Cardiac septum (tissue), 1 donor: ENCODE data around the gene ASF1A. TPM values are rescaled to one million over a fixed set of nuclear protein-coding genes. Genes with fewer than 3 reads are reported as not detected.
A peak's percentile ranks its signal among the peaks of the same experiment; 100 is the strongest.

Source experiments
- DNase-seq: peaks from one replicate; pipeline ENCODE4 v3.0.0-alpha.2; 2020; ENCODE audit warnings: low spot score
- intact Hi-C: fragments of 100-400 bp; cut with DNase I; formaldehyde crosslinking; loops from one replicate; pipeline ENCODE4 v1.14.0; 2022
- total RNA-seq: library from RNA; stranded (reverse); fragmentation: NEBNext Ultra II Directional; extraction: Animal tissue kit (Norgen Biotek cat#: 25700); gene quantifications from one replicate; pipeline ENCODE4 v1.2.1, GENCODE V29; 2021
- donor health status: DM: no; HTN: no; CAD: no.

ASF1A gene
- total RNA-seq, 1 donor from 2014 or later = 18.8 TPM

DNA sequence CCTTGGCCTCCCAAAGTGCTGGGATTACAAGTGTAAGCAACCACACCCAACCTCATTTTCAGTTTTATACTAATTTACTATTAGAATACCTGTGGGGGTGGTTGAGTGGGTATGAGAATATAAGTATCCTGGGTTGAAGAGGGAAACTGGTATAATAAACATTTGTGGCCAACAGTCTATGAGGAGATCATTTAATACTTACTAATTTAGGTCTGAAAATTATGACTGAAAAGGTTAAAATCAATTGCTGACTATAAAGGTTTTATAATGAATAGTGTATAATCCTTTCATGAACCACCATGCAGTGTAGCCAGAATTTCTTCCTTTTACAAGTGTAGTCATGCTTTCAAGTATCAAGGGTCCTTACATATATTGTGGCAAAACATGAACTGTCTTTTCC is 11.1 kb downstream of the ASF1A start:
- intact Hi-C loops = no loop called here
- no peak for DNase-seq

DNA sequence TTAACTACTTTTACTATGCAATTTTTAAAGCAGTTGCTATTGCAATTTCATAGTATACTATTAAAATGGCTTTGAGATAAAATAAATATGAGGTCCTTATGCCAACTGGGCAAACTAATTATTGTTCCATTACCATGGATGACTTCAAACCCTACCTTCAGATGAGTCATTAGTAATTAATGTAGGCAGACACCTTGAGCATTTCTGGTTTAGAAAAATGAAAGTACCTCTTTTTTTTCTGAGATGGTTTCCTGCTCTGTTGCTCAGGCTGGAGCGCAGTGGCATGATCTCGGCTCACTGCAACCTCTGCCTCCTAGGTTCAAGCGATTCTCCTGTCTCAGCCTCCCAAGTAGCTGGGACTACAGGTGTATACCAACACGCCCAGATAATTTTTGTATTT is 11.9 kb downstream of the ASF1A start:
- intact Hi-C loops = no loop called here
- no peak for DNase-seq

DNA sequence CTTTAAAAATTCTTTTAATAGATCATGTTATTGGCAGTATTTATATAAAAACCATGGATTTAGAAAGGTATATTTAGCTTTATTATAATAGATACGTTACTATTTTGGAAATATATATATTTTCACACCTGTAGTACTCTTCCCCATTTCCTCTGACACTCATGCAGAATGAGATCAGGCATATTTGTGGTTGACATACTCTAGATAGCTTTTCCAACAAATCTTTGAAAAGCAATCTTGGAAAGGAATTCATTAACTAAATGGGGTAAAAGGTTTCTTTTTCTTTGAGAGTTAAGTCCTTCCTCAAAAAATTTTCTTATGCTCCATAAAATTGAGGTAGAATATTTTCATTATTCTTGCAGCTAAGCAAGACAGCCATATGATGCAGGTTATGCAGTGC is 14.5 kb downstream of the ASF1A start:
- no peak for DNase-seq
- intact Hi-C loops = no loop called here

DNA sequence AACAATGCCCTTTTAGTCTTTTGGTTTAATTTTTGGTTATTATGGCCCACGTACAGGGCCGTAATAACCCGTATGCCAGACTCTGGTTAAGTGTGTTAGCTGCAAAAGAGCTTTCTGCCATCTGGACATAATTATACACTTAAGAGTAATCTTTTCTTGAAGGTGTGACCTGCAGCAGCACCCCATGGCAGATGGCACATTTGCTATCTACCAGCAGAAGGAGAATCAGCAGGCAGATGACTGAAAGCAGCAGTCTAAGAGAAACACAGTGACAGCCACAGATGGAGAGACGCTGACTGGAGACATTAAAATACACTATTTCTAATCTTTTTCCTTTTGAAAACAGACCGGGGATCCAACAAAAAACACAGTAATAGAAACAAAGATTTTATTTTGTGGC is 18.7 kb downstream of the ASF1A start:
- intact Hi-C loops = no loop called here
- DNase-seq = no peak

DNA sequence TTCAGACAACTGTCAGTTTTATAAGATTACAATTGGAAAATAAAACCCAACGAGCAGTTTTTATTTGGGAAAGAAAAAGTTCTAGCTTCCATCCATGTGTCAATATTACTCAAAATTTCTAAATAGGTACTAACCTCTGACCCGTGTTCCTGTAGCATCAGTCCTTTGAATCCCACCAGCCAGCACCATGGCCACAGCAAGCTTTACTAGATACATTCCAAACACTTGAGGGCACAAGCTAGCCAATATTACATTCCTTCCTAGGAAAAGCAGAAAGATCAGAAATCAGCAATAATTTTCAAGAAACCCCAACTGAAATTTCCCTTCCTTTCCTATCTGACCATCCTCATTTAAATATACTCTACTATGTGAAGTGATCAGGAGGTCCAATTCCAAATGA is 19.2 kb downstream of the ASF1A start:
- intact Hi-C loops = no loop called here
- no peak for DNase-seq

DNA sequence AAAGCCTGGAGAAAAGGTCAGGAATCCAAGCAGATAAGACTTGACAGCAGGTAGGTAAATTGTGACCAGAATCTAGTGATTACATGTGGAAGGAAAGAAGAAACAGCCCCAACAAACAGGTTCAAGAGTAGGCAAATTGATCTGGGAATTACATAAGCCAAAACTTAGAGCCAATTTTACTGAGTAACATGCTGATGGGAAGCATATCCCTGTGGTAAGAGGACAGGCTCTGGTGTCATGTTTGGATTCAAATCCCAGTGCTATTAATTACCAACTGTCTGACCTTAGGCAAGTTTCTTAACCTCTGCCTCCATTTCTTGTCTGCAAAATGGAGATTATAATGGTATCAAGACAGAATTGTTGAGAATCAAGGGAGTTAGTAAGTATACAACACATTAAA is 20.6 kb downstream of the ASF1A start:
- intact Hi-C loops = no loop called here
- no peak for DNase-seq

DNA sequence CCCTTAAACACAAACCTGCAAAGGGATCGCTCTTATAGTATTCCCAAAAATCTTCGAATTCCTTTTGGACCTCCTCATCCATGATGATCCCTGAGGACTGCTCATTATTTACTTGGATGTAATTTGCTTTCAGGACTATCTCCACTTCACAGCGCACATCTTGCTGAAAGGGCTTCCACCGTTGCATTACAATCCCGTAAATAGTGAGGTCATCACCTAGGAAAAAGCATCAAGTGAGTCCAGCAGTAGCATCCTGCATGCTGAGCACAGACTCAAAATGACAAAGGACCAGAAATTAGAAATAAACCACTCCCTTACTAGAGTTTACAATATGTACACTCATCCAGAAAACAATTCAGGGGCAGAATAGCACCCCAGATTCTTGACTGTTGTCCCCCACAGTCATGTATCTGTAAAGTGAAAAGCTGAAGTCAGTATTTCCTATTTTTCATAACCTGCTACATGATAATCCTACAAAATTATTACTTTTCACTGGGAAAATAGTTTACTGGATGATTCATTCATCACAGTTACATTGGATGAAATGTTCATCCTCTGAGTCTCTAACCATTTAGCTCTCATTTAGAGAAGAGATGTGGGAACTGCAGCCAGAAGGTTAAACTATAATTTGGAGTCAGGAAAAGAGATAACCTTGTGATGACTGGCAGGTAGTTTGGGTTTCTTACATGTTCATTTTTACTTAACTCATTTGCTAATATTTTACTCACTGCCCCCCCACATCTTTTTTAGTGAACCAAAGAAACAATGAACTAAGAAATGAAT is 23.8 kb downstream of the ASF1A start:
- DNase-seq = no peak
- intact Hi-C loops = no loop called here

DNA sequence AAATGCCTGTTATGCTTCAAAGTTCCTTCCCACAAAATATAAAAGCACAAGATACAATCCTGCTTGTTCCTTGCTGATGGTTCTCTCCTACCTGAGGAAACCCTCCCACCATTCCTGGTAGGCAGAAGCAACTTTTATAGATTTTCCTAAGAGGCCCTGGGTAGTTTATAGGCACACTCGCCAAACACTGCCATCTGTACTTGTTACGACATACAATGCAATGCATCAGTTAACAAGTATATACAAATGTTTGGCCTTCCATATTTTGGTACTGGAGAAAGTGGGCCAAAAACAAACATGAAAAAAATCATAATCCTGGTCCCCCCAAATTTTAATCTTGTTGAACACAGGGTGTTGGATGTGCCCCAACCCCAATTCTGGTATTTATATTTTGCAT is 24.4 kb downstream of the ASF1A start:
- DNase-seq = no peak
- intact Hi-C loops = no loop called here

DNA sequence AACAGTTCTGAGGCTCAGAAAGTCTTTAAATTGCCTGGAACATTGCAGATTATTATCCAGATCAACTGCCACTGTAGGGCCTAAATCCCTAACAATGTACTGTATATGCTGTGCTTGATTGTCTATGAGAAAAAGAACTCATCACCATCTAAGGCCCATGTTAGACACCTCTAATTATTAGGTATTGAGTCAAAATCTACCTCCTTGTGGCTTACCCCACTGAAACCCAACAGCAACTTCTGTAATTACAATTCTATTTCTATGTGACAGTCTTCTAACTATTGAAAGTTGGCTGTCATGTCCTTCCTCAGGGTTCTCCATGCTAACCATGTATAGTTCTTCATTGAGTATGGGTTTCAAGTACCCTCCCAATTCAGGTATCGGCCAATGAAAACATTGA is 27.1 kb downstream of the ASF1A start:
- intact Hi-C loops = no loop called here
- no peak for DNase-seq

DNA sequence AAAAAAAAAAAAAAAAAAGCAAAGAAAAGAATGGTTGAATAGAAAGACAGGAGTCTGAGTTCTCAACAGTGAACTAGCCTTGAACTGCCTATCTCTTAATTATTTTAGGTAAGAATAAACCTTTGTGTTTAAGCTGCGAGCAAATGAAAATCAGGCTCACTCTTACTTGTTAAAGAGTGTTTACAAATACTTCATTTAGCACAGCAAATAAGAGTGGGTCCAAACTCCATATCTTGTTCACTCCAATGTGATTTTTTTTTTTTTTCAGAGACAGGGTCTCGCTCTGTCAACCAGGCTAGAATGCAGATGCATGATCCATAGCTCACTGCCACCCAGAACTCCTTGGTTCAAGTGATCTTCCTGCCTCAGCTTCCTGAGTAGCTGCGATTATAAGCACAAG is 29.1 kb downstream of the ASF1A start:
- DNase-seq = no peak
- intact Hi-C loops = no loop called here

DNA sequence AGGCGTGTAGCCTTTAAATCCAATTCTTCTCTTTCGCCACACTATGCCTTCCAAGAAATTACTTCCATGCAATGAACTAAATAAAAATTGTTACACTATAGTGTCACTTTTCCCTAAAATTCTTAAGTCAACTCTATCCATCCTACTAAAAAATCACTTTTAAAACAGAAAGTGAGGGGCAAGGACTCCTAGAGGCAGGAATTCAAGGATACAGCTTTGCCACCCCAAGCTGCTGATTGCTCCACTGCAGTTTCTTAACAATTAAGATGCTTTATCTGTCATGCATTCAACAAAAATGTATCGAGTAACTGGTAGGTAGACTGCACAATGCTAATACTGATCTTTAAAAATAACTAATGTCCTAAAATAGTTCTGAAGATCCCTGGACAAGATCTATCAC is 36.7 kb downstream of the ASF1A start:
- no peak for DNase-seq
- intact Hi-C loops = no loop called here

DNA sequence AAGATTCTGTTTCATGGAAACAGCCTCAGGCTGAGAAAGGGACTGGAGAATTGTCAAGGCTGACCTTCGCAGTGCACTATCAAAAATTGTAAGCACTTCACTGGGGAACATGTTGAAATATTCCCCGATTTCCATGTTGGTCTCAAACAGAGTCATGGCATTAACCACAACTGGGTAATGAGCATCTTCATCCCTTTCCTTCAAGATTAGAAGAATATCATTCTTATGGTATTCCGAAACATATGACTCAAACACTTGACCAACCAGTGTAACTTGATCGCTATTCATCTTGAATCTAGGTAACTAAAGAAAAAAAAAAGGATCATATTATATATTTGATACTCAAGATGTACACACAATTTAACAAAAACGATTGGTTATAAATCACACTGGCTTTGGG is 37.5 kb downstream of the ASF1A start:
- intact Hi-C loops = no loop called here
- no peak for DNase-seq

DNA sequence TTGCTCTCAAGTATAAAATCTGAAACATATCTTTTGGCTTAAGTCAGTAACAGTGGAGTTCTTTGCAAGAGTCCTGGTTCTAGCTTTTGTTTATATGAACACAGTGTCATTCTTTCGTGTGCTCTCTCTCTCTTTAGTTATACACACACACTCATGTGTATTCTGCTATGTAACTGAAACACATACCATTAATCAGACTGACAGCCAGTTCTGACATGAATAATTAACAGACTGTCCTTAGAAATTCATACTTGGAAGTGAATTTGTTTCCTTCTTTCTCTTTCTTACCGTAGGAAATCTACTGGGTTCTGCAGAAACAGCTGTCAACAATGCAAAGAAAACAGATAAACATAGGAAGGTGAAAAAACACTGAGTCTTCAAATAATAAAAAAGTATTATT is 38.5 kb downstream of the ASF1A start:
- no peak for DNase-seq
- intact Hi-C loops = no loop called here

DNA sequence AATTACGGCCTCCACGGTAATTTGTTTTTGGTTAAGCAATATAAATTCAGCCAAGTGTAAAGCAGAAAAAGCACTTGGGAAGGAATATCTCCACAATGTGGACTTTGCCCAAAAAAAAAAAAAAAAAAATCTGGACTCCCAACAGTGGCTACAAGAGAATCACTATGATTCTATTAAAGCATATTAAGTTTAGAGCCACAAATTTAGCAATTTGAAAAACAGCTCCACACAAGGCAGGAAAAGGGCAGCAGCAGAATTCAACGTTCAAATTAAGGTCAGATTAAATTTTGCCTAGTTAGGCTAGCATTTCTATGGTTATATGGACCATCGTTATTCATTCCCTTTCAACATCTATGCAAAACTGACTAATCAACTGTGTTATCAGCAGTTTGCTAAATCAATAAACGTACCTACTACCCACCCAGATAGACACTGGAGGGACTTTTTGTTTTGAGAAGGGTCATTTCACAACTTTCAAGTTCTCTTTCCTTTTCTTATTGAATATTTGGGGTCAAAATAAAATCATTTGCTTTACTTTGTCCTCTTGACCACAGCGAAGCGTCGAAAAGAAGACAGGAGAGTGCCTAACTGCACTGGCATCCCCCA is 40.0 kb downstream of the ASF1A start:
- intact Hi-C loops = loop anchor here (1.0 kb wide), 1 partner anchor 41 kb away; no protein-coding TSS in a partner anchor

DNA sequence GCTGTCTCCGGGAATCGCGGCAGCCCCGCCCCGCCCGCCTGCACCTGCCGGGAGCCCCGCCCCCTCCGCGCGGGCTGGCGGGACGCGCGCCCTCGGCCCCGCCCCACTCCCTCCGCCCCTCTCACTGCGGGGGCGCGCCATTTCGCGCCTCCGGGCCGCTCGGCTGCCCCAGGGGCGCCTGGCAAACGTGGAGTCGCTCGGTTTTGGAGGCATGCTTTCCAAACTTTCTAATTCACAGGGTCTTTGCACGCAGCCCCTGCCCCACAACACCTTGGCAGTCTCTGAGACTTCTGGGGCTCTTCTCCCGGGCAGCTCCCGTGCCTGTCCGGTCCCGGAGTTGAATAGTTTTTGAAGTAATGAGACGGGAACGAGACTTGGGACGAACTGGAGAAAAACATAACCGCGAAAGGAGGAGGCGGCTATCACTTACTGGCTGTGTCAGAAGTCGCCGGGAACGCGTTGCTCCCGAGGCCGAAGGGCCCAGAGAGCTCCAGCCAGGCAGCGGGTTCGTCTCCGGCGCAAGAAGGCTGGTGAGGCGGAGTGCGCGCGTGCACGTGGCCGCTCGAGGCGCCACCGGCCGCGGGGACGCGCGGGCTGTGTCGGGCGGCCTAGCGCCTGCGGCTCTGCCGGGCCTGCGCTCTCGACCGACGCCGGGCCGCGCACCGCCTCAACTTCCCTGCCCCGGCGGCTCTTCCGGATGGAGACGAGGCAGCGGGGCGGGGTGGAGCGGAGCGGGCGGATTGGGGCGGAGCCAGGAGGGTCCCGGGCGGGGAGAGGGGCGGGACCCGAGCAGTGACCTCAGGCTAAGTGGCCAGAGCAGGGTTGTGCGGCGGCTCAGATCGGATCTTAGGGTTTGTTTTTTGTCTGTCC is 40.7 kb downstream of the ASF1A start, which contains the start of gene MCM9:
Gene MCM9, minus strand, starts transcription at position 699 of the 870 bp plus-strand sequence. CDS start 3,436 bp downstream, outside the sequence.
- intact Hi-C loops = loop anchor here (1.0 kb wide), 1 partner anchor 41 kb away; no protein-coding TSS in a partner anchor
- peak; percentile 96 for DNase-seq

More for the DNA sequence above, 40.0 kb downstream of the ASF1A start:
- DNase-seq = no peak

DNA sequence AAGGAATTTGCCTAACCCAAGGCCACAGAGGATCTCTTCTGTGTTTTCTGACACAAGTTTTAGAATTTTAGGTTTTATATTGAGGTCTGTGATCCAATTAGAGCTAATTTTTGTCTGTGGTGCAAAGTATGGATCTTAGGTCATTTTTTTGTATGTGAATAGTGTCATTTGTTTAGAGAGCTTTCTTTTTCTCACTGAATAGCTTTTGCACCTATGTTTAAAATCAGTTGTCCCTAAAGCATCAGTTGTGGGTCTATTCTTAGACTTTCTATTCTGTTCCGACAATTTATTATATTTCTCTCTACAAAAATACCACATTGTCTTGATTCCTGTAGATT is 41.3 kb downstream of the ASF1A start:
- DNase-seq = no peak
- intact Hi-C loops = no loop called here

DNA sequence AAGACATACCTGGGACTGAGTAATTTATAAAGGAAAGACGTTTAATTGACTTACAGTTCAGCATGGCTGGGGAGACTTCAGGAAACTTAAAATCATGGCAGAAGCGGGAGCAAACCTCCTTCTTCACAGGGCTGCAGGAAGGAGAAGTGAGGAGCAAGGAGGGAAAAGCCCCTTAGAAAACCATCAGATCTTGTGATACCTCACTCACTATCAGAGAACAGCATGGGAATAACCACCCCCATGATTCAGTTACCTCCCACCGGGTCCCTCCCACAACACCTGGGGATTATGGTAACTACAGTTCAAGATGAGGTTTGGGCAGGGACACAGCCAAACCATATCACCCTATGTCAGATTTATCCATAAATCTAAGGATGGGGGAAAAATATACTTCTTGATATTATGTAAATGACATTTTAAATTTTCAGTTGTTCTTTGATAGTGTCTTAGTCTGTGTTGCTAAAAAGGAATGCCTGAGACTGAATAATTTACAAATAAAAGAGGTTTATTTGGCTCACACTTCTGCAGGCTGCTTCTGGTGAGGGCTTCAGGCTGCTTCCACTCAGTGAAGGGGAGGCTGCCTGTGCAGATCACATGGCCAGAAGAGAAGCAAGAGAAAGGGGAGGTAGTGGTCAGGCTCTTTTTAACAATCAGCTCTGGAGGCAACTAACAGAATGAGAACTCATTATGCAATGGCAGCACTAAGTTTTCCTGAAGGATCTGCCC is 42.2 kb downstream of the ASF1A start:
- no peak for DNase-seq
- intact Hi-C loops = no loop called here

DNA sequence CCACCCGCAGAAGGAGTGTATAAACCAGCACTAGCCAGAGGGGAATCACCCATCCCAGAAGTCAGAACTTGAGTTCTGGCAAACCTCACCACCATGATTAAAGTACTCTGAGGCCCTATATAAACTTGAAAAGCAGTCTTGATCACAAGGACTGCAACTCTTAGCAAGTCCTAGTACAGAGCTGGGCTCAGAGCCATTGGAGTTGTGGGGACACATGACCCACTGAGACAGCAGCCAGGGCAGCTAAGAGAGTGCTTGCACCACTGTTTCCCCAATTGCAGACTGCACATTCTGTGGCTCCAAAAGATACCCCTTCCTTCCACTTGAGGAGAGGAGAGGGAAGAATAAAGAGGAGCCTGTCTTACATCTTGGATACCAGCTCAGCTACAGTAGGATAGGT is 45.7 kb downstream of the ASF1A start:
- DNase-seq = no peak
- intact Hi-C loops = no loop called here

DNA sequence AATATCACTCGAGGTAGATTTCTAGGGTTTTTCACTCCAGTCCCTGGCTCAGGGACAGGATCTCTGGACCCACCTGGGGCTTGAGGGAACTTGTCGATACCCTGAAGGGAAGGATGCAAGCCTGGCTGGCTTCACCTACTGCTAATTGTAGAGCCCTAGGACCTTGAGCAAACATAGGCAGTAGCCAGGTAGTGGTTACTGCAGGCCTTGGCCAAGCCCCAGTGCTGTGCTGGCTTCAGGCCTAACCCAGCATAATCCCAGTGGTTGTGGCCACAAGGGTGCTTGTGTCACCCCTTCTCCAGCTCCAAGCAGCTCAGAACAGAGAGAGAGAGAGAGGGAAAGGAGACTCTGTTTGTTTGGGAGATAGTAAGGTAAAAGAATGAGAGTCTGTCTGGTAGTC is 46.8 kb downstream of the ASF1A start:
- no peak for DNase-seq
- intact Hi-C loops = no loop called here

DNA sequence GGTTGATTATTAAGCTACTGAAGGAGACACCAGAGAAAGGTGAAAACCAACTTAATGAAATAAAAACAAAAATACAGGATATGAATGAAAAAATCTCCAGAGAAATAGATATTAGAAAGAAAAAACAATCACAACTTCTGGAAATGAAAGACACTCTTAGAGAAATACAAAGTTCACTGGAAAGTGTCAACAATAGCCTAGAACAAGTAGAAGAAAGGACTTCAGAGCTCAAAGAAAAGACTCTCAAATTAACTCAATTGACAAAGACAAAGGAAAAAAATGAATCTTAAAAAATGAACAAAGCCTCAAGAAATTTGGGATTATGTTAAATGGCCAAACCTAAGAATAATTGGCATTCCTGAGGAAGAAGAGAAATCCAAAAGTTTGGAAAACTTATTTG is 51.3 kb downstream of the ASF1A start:
- DNase-seq = no peak
- intact Hi-C loops = no loop called here
